ENCODE measurements around the gene TCTA.
"Not testable (repeated sequence)": the region's sequence is repeated elsewhere in the genome, so short reads cannot be mapped to it uniquely, and the experiment has no call there.

Gene TCTA

GRCh38 chr3:49399461-49399860, 12.8 kb upstream of the TCTA start:
- no peak overlapping the region for H3K27ac ChIP-seq
- TF ChIP-seq ZFX (IDR thresholded peaks at IDR 0.05) = no peak

GRCh38 chr3:49401766-49402165, 10.5 kb upstream of the TCTA start:
- no peak overlapping the region for H3K27ac ChIP-seq
- TF ChIP-seq CTCF (conservative IDR thresholded peaks at IDR 0.05) (no peak), ZFX (IDR thresholded peaks at IDR 0.05) (no peak)

- no peak overlapping the region for H3K27ac ChIP-seq
- TF ChIP-seq ZFX (IDR thresholded peaks at IDR 0.05) (no peak), CTCF (conservative IDR thresholded peaks at IDR 0.05) (no peak)
Measured at GRCh38 chr3:49403891-49404290, 8.3 kb upstream of the TCTA start.

- H3K27ac ChIP-seq = not testable (repeated sequence)
Measured at GRCh38 chr3:49405570-49405969, 6.7 kb upstream of the TCTA start.

GRCh38 chr3:49406571-49407565, 5.4 kb upstream of the TCTA start:
- H3K27ac ChIP-seq = no peak overlapping the region
- TF ChIP-seq CTCF (conservative IDR thresholded peaks at IDR 0.05) (no peak), ZFX (IDR thresholded peaks at IDR 0.05) (no peak)

- H3K27ac ChIP-seq = no peak overlapping the region
- no peak for TF ChIP-seq ZFX (IDR thresholded peaks at IDR 0.05)
- no peak for TF ChIP-seq CTCF (conservative IDR thresholded peaks at IDR 0.05)
Measured at GRCh38 chr3:49410066-49410845, 2.0 kb upstream of the TCTA start.

- peak overlapping the region; percentile 94 for H3K27ac ChIP-seq
- TF ChIP-seq ZFX (IDR thresholded peaks at IDR 0.05) = no peak
Measured at GRCh38 chr3:49410846-49411534, 1.2 kb upstream of the TCTA start.

- TF ChIP-seq ZFX (IDR thresholded peaks at IDR 0.05) (peak; percentile 92), CTCF (conservative IDR thresholded peaks at IDR 0.05) (no peak)
- peak overlapping the region; percentile 94 for H3K27ac ChIP-seq
Measured at GRCh38 chr3:49411535-49411967, 672 bp upstream of the TCTA start.
